ENCODE results near the gene ENPP7.
A peak's percentile ranks its signal among the peaks of the same experiment; 100 is the strongest.

The ENPP7 gene

GRCh38 chr17:79738643-79739042 is 7.9 kb downstream of the ENPP7 start:
- no peak for TF ChIP-seq CTCF (IDR thresholded peaks at IDR 0.05; ENCODE audit: insufficient read depth, low read depth, low read length, missing control alignments)
- no peak for DNase-seq (ENCODE audit: low read depth)
- H3K4me3 ChIP-seq (ENCODE audit: low read length) = no peak overlapping the region

- DNase-seq (ENCODE audit: low read depth) = no peak
- no peak overlapping the region for H3K4me3 ChIP-seq (ENCODE audit: low read length)
- TF ChIP-seq CTCF (IDR thresholded peaks at IDR 0.05; ENCODE audit: insufficient read depth, low read depth, low read length, missing control alignments) = no peak
Observed at GRCh38 chr17:79739148-79740062, 8.7 kb downstream of the ENPP7 start.

GRCh38 chr17:79740413-79740812 is 9.7 kb downstream of the ENPP7 start:
- TF ChIP-seq CTCF (IDR thresholded peaks at IDR 0.05; ENCODE audit: insufficient read depth, low read depth, low read length, missing control alignments) = no peak
- H3K4me3 ChIP-seq (ENCODE audit: low read length) = no peak overlapping the region
- DNase-seq (ENCODE audit: low read depth) = no peak

GRCh38 chr17:79741401-79741750 is 10.6 kb downstream of the ENPP7 start:
- TF ChIP-seq CTCF (IDR thresholded peaks at IDR 0.05; ENCODE audit: insufficient read depth, low read depth, low read length, missing control alignments) = no peak
- no peak overlapping the region for H3K4me3 ChIP-seq (ENCODE audit: low read length)
- no peak for DNase-seq (ENCODE audit: low read depth)

GRCh38 chr17:79741751-79742588 is 11.2 kb downstream of the ENPP7 start:
- DNase-seq (ENCODE audit: low read depth) = peak; percentile 56

GRCh38 chr17:79742589-79742918 is 11.8 kb downstream of the ENPP7 start:
- no peak overlapping the region for H3K4me3 ChIP-seq (ENCODE audit: low read length)
- DNase-seq (ENCODE audit: low read depth) = no peak
- no peak for TF ChIP-seq CTCF (IDR thresholded peaks at IDR 0.05; ENCODE audit: insufficient read depth, low read depth, low read length, missing control alignments)

More at GRCh38 chr17:79741751-79742588, 11.2 kb downstream of the ENPP7 start:
- peak; percentile 64 for TF ChIP-seq CTCF (IDR thresholded peaks at IDR 0.05; ENCODE audit: insufficient read depth, low read depth, low read length, missing control alignments)
- H3K4me3 ChIP-seq (ENCODE audit: low read length) = no peak overlapping the region

All from epithelial cell of esophagus (primary cell).